ENCODE measurements around the gene LDLRAD2.
"Not testable (repeated sequence)": the region's sequence is repeated elsewhere in the genome, so short reads cannot be mapped to it uniquely, and the experiment has no call there.

Gene LDLRAD2

GRCh38 chr1:21822349-21822748 is 10.3 kb downstream of the LDLRAD2 start:
- DNase-seq (ENCODE audit: extremely low spot score, insufficient read length, low read depth) (no peak), FAIRE-seq (no peak)

GRCh38 chr1:21823206-21823979 is 11.3 kb downstream of the LDLRAD2 start:
- FAIRE-seq: no peak
- no peak for DNase-seq (ENCODE audit: extremely low spot score, insufficient read length, low read depth)

GRCh38 chr1:21823980-21824702 is 12.1 kb downstream of the LDLRAD2 start:
- FAIRE-seq (no peak), DNase-seq (ENCODE audit: extremely low spot score, insufficient read length, low read depth) (no peak)

- DNase-seq (ENCODE audit: extremely low spot score, insufficient read length, low read depth): no peak
- FAIRE-seq: no peak
Observed at GRCh38 chr1:21824926-21825325, 12.9 kb downstream of the LDLRAD2 start.

- no peak for FAIRE-seq
- no peak for DNase-seq (ENCODE audit: extremely low spot score, insufficient read length, low read depth)
Observed at GRCh38 chr1:21825393-21825792, 13.3 kb downstream of the LDLRAD2 start.

- FAIRE-seq; DNase-seq (ENCODE audit: extremely low spot score, insufficient read length, low read depth): not testable (repeated sequence)
Observed at GRCh38 chr1:21826694-21827093, 14.6 kb downstream of the LDLRAD2 start.

- DNase-seq (ENCODE audit: extremely low spot score, insufficient read length, low read depth): no peak
- FAIRE-seq: no peak
Observed at GRCh38 chr1:21827141-21827679, 15.1 kb downstream of the LDLRAD2 start.

- DNase-seq (ENCODE audit: extremely low spot score, insufficient read length, low read depth) (no peak), FAIRE-seq (no peak)
Observed at GRCh38 chr1:21828075-21828474, 16.0 kb downstream of the LDLRAD2 start.

GRCh38 chr1:21828506-21829210 is 16.6 kb downstream of the LDLRAD2 start:
- FAIRE-seq: no peak
- no peak for DNase-seq (ENCODE audit: extremely low spot score, insufficient read length, low read depth)

GRCh38 chr1:21829294-21829693 is 17.2 kb downstream of the LDLRAD2 start:
- FAIRE-seq (no peak), DNase-seq (ENCODE audit: extremely low spot score, insufficient read length, low read depth) (no peak)

- DNase-seq (ENCODE audit: extremely low spot score, insufficient read length, low read depth) (no peak), FAIRE-seq (no peak)
Observed at GRCh38 chr1:21830792-21831453, 18.9 kb downstream of the LDLRAD2 start.

- no peak for FAIRE-seq
Observed at GRCh38 chr1:21831454-21831970, 19.4 kb downstream of the LDLRAD2 start.

GRCh38 chr1:21833392-21833976 is 21.4 kb downstream of the LDLRAD2 start:
- FAIRE-seq (no peak), DNase-seq (ENCODE audit: extremely low spot score, insufficient read length, low read depth) (no peak)

More at GRCh38 chr1:21831454-21831970, 19.4 kb downstream of the LDLRAD2 start:
- no peak for DNase-seq (ENCODE audit: extremely low spot score, insufficient read length, low read depth)

- FAIRE-seq: no peak
Observed at GRCh38 chr1:21834094-21834493, 22.0 kb downstream of the LDLRAD2 start.

GRCh38 chr1:21834666-21835065 is 22.6 kb downstream of the LDLRAD2 start:
- no peak for DNase-seq (ENCODE audit: extremely low spot score, insufficient read length, low read depth)
- FAIRE-seq: no peak

More at GRCh38 chr1:21834094-21834493, 22.0 kb downstream of the LDLRAD2 start:
- no peak for DNase-seq (ENCODE audit: extremely low spot score, insufficient read length, low read depth)

GRCh38 chr1:21836010-21836409 is 23.9 kb downstream of the LDLRAD2 start:
- DNase-seq (ENCODE audit: extremely low spot score, insufficient read length, low read depth) (no peak), FAIRE-seq (no peak)

GRCh38 chr1:21836729-21837128 is 24.7 kb downstream of the LDLRAD2 start:
- FAIRE-seq (no peak), DNase-seq (ENCODE audit: extremely low spot score, insufficient read length, low read depth) (no peak)

GRCh38 chr1:21837476-21837875 is 25.4 kb downstream of the LDLRAD2 start:
- no peak for FAIRE-seq

GRCh38 chr1:21838359-21839157 is 26.5 kb downstream of the LDLRAD2 start:
- FAIRE-seq: no peak
- no peak for DNase-seq (ENCODE audit: extremely low spot score, insufficient read length, low read depth)

More at GRCh38 chr1:21837476-21837875, 25.4 kb downstream of the LDLRAD2 start:
- DNase-seq (ENCODE audit: extremely low spot score, insufficient read length, low read depth): no peak
